HL-60/S4 (cell line): ENCODE measurements around the gene FOXF1.

Experiments
- in situ Hi-C: fragments of 300-500 bp; cut with MboI; formaldehyde crosslinking; loops from 2 replicates; pipeline ENCODE4 v1.14.3; 2022; ENCODE audit warnings: low sequenced_read_pairs

FOXF1 gene

DNA sequence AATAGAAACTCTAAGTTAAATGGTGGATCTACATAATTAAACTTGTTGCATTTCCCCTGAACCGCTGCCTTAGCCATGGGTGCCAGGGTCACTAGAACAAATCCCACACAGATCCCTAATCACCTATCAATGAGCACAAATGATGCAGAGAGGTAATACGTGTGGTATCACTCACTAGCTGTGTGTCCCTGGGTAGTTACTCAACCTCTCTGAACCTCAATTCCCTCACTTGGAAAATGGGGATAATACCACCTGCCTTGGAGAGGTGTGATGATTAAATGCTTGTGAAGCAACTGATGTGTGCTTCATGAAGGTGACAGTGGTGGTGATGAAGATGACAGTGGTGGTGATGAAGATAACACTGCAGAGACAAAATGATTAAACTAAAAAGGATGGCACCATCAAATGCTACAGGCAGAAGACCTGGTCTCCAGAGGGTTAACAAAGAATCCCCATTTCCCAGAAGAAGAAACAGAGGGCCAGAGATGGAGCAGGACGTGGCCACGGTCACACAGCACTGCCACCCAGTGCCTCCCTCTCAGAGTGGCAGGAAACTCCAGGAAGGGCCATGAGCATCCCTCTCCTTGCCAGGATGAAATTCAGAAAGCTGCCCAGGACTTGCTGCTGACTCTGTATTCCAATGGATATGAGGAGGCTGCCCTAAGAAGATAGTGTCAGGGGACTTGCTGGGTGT is 17.9 kb upstream of the FOXF1 start:
- in situ Hi-C loops, result no loop called here

- in situ Hi-C loops, result no loop called here
These were observed 17.2 kb upstream of the FOXF1 start for GRCh38 chr16:86492961-86493629.

GRCh38 chr16:86494039-86494564 is 16.2 kb upstream of the FOXF1 start:
- in situ Hi-C loops, result no loop called here

DNA sequence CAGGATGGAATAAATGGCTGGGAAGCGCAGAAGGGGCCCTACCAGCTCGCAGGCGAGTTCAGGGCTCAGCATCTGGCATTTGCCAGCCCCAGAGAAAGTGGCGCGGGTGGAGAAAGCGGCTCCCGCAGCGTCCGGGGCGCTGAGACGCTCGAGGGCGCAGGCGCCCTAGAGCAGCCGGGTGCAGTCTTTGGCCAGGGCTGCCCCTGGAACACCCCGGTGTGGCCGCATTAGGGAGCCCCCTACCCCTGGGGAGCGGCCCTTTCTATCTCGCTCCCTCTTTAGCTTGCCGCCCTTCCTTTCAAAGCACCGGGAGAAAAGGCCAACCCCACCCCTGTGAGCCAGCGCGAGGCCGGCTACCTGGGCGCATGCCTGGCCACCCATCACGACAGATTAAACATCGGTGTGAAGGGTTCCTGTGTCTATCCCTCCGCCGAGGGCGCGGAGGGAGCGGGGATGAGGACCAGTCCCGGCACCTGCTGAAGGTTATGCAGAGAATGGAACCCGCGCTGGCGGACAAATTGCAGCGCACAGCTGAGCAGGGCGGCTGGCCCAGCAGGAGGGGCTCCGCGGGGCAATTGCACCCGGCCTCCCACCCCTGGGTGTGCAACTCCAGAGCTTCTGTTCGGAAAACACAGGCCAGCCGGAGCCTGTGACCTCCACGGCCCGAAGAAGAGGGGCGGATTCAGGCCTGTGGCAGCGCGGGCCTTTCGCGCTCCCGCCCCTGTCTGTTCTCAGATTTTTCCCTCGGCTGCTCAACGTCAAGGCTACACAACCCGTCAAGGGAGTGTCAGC is 15.6 kb upstream of the FOXF1 start:
- in situ Hi-C loops, result no loop called here

DNA sequence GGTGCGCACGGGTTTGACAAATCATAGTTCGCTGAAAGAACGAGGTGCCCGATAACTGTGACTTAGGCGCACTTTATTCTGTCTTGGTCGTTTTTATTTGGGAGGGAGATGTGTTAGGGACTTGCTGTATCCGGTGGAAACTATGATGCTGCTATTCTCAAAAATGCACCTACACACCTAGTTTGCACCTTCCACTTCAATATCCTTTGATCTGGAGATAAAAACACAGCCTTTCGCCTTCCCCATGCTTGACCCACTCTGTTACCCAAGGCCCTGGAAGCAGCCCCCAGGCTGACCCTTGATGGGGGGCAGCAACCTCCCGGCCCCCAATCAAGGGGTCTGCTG is 15.0 kb upstream of the FOXF1 start:
- in situ Hi-C loops, result no loop called here

- in situ Hi-C loops, result no loop called here
These were observed 14.5 kb upstream of the FOXF1 start for GRCh38 chr16:86495756-86496261.

- in situ Hi-C loops, result no loop called here
These were observed 13.9 kb upstream of the FOXF1 start for GRCh38 chr16:86496262-86496928.

DNA sequence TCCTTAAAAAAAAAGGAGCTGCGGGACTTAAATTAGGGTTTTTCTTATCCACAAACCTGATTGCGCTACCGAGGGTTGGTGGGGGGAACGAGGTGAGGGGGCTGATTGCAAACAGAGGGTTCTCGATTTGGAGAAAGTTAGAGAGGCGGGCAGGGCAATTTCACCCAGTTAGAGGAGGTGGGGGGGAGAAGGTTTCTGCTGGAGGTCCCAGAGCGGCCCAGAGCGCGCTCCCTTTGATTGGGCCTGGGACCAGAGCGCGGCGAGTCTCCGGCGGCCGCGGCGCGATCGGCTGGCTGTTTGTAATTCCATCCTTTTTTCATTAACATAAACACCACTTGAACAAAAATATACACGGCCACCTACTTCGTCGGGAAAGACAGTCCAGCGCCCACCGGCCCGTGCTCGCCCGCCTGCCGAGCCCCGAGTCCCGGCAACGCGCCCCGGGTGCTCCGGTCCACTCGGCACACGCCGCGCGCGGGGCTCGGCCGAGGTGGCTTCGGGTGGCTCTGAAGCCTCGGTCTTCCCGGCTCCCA is 13.3 kb upstream of the FOXF1 start:
- in situ Hi-C loops, result no loop called here

GRCh38 chr16:86497551-86498021 is 12.7 kb upstream of the FOXF1 start:
- in situ Hi-C loops, result no loop called here

DNA sequence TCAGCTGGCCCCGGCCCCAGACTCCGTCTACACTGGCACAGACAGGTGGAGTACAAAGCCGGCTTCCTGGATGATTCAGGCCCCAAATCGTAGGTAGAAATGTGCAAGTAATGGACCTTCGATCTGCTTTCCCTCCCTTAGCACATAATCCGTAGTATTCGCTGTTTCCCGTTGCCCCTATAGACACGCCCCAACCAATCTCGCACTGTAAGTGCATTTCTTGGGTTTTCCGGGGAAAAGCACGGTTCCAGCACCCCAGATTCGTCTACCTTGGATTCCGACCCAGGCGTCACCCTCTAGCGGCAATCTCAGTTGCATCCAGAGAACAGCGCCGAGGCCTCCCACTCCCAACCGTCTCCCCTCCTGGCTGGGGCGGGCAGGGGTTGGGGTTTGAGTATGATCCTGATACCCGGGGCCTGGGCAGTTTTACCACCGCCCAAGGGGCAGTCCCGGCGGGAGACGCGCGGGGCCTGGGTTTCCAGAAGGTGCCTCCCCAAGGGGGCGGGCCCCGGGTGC is 12.1 kb upstream of the FOXF1 start:
- in situ Hi-C loops, result no loop called here

- in situ Hi-C loops, result no loop called here
These were observed 11.5 kb upstream of the FOXF1 start for GRCh38 chr16:86498671-86499439.

DNA sequence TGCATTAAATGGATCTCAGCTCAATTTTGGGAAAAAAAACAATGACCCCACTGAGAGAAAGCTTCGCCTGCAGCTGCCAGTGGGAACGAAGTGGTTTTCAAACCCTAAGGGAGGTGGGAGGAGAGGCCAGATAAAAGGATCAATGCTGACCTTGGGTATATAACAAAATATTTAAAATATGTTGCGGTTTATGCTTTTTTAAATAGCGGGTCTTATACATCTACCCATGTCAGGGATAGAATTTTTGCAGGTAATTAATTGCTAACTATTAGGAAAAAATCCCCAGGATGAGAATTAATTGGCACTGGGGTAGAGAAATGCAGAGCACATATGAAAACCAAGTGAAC is 10.9 kb upstream of the FOXF1 start:
- in situ Hi-C loops, result no loop called here

- in situ Hi-C loops, result loop anchor here (25.0 kb wide), 2 partner anchors 463 to 688 kb away; no protein-coding TSS in a partner anchor
These were observed 10.2 kb upstream of the FOXF1 start for GRCh38 chr16:86499889-86500707.

GRCh38 chr16:86500708-86501510 is 9.4 kb upstream of the FOXF1 start:
- in situ Hi-C loops, result loop anchor here (25.0 kb wide), 2 partner anchors 464 to 689 kb away; no protein-coding TSS in a partner anchor

DNA sequence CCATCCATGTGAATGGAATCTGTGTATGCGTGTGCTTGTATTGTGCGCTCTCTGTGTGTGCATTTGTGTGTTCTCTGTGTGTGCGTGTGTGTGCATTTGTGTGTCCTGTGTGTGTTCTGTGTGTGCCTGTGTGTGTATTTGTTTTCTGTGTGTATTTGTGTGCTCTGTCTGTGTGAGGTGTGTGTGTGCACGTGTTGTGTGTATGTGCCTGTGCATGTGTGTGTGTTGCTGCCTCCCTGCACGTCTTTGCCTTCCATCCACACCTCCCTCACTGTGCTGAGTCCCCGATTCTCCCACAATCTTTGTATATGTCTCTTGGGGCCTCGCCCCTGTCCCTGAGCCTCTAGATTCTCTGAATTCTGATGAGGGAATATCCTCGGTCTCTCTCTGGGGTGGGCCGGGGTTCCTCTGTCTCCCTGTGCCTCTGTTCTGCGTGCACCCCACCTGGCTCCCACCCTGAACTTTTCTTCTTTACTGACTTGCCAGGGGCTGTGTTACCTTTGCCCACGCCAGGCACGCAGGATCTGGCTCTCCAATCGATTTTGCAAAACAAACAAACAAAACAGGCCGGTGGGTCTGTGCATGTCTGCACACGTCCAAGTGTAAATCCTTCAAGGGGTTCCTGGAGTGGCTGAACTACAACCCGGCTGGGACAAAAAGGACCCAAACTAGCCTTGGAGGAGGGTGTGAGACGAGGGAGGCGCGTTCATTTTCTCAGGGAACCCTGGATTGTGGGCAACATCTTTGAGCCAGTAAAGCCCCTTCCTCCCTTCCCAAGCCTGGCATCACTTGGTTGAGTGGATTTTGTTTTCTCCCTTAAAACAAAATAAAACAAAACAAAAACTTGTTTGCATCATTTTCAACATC is 8.1 kb upstream of the FOXF1 start:
- in situ Hi-C loops, result loop anchor here (25.0 kb wide), 2 partner anchors 465 to 690 kb away; no protein-coding TSS in a partner anchor

DNA sequence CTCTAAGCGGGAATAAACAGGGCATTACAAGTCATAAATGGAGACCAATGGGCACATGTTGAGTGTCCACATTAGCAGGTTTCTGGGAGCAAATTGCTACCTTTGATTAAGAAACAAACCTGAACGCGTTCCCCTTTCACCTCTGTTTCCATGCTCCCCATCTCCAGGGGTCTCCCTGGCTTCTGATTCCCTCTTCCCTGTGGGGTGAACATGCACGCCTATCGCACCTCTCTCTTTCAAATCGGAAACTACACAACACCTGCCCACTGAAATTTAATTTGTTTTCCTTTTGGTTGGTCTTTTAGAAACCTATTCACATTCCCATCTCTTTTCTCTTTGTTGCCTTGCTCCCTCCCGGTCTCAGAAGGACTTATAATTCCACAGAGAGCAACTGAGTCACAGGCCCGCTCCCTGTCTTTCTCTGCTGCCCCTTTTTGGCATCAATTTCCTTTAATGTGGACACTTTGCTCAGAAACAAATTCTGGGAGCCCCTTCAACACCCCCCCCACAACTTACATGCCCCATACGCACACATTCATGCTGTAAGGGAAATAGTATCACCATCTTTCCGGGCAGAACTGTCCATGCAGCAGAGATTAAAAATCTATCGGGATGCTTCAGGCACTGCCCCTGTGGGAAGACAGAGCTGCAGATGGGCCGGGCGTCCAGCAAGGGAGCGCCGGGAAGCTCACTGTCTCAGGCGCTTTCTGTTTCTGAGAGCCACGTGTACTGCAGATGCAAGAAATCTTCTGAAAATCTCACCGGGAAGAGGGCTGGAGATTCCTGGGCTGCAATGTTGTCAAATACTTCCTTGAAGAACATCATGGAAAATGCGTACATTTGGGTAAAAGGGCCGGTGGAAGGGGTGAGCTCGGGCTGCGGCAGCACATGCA is 7.2 kb upstream of the FOXF1 start:
- in situ Hi-C loops, result loop anchor here (25.0 kb wide), 2 partner anchors 466 to 691 kb away; no protein-coding TSS in a partner anchor
